Neuronal stem cell (in vitro differentiated cells): ENCODE measurements around the gene MASP1.
"Not testable (repeated sequence)": the region's sequence is repeated elsewhere in the genome, so short reads cannot be mapped to it uniquely, and the experiment has no call there.

Experiments used
- DNase-seq: peaks from one replicate; pipeline ENCODE4 v3.0.0-alpha.2; 2013; ENCODE audit warnings: low spot score
- H2AFZ ChIP-seq: one replicate; pipeline ENCODE4 v1.6.1; 2013; ENCODE audit warnings: mild to moderate bottlenecking, low read length, inconsistent platforms
- H2AK5ac ChIP-seq: 2 replicates; pipeline ENCODE4 v1.6.1; 2013; ENCODE audit warnings: low read depth, mild to moderate bottlenecking, inconsistent platforms, low read length, moderate library complexity, mixed read lengths
- H2BK120ac ChIP-seq: 2 replicates; pipeline ENCODE4 v1.6.1; 2013; ENCODE audit warnings: low read depth, mild to moderate bottlenecking, inconsistent platforms, low read length, moderate library complexity, mixed read lengths
- H2BK12ac ChIP-seq: one replicate; pipeline ENCODE4 v1.6.1; 2013; ENCODE audit warnings: low read length, inconsistent platforms
- H2BK15ac ChIP-seq: 2 replicates; pipeline ENCODE4 v1.6.1; 2013; ENCODE audit warnings: mild to moderate bottlenecking, low read length, inconsistent platforms, mixed read lengths
- H2BK5ac ChIP-seq: one replicate; pipeline ENCODE4 v1.6.1; 2013; ENCODE audit warnings: inconsistent platforms, mild to moderate bottlenecking, low read length, moderate library complexity
- H3K14ac ChIP-seq: one replicate; pipeline ENCODE4 v1.6.1; 2013; ENCODE audit warnings: low read length, inconsistent platforms
- H3K18ac ChIP-seq: 2 replicates; pipeline ENCODE4 v1.6.1; 2013; ENCODE audit warnings: low read length, inconsistent platforms
- H3K23ac ChIP-seq: 2 replicates; pipeline ENCODE4 v1.6.1; 2013; ENCODE audit warnings: low read depth, mild to moderate bottlenecking, mixed read lengths, low read length, inconsistent platforms; ENCODE audit not compliant: poor library complexity
- H3K27ac ChIP-seq: replicated peaks from 3 replicates; pipeline ENCODE4 v1.5.1; 2013; ENCODE audit warnings: low read length, inconsistent platforms
- H3K27me3 ChIP-seq, 3 experiments: 2 replicates each; pipeline ENCODE4 v1.6.1; 2013; ENCODE audit warnings: low read length in 3 of 3, mild to moderate bottlenecking in 2 of 3, inconsistent platforms in 1 of 3, low read depth in 1 of 3, mixed read lengths in 1 of 3, moderate library complexity in 1 of 3; ENCODE audit not compliant: control insufficient read depth in 3 of 3, insufficient read depth in 3 of 3
- H3K36me3 ChIP-seq, 2 donors: replicated peaks in 1 of 2; 2 replicates each; pipeline ENCODE4 v1.6.1; 2013; ENCODE audit warnings: low read length in 2 of 2; ENCODE audit not compliant: control insufficient read depth in 2 of 2, insufficient read depth in 2 of 2
- H3K4ac ChIP-seq: 2 replicates; pipeline ENCODE4 v1.6.1; 2013; ENCODE audit warnings: inconsistent platforms, mild to moderate bottlenecking, low read length, moderate library complexity
- H3K4me1 ChIP-seq, 2 donors: 1 replicate in 1 of 2; 2 replicates in 1 of 2; pipeline ENCODE4 v1.6.1; 2013; ENCODE audit warnings: low read length in 2 of 2, low read depth in 1 of 2; ENCODE audit not compliant: control insufficient read depth in 2 of 2, insufficient read depth in 1 of 2
- H3K4me2 ChIP-seq: one replicate; pipeline ENCODE4 v1.6.1; 2013; ENCODE audit warnings: mild to moderate bottlenecking, low read length, inconsistent platforms; ENCODE audit not compliant: insufficient read depth, poor library complexity, severe bottlenecking
- H3K4me3 ChIP-seq, 2 donors: 2 replicates each; pipeline ENCODE4 v1.5.1; 2013; ENCODE audit warnings: low read length in 2 of 2, mild to moderate bottlenecking in 2 of 2, inconsistent platforms in 1 of 2, moderate library complexity in 1 of 2
- H3K79me1 ChIP-seq: one replicate; pipeline ENCODE4 v1.6.1; 2013; ENCODE audit warnings: low read depth, mild to moderate bottlenecking, inconsistent platforms, low read length, moderate library complexity
- H3K9ac ChIP-seq: one replicate; pipeline ENCODE4 v1.6.1; 2013; ENCODE audit warnings: mild to moderate bottlenecking, low read depth, low read length, inconsistent platforms; ENCODE audit not compliant: poor library complexity
- H3K9me3 ChIP-seq, 2 donors: replicated peaks in 1 of 2; 2 replicates each; pipeline versions ENCODE3 to v1.6.1; 2013; ENCODE audit warnings: low read length in 2 of 2, mild to moderate bottlenecking in 2 of 2, inconsistent platforms in 1 of 2, low read depth in 1 of 2, mixed read lengths in 1 of 2, moderate library complexity in 1 of 2; ENCODE audit not compliant: control insufficient read depth in 2 of 2, insufficient read depth in 1 of 2
- H4K8ac ChIP-seq: one replicate; pipeline ENCODE4 v1.6.1; 2013; ENCODE audit warnings: low read depth, mild to moderate bottlenecking, inconsistent platforms, low read length, moderate library complexity
- H4K91ac ChIP-seq: one replicate; pipeline ENCODE4 v1.6.1; 2013; ENCODE audit warnings: low read length, low read depth, mild to moderate bottlenecking, inconsistent platforms; ENCODE audit not compliant: poor library complexity
- WGBS, 2 donors: extraction: QIAGEN DNeasy Blood & Tissue Kit; methylation state at CpG; one replicate each; pipeline ENCODE4 v1.1.7; 2013; ENCODE audit warnings: missing lambda C conversion rate in 2 of 2, mixed read lengths in 1 of 2; ENCODE audit not compliant: insufficient read length in 2 of 2, insufficient replicate concordance in 1 of 2; ENCODE audit errors: extremely low coverage in 2 of 2; 5-methylcytosine and 5-hydroxymethylcytosine counted together

The MASP1 gene

DNA sequence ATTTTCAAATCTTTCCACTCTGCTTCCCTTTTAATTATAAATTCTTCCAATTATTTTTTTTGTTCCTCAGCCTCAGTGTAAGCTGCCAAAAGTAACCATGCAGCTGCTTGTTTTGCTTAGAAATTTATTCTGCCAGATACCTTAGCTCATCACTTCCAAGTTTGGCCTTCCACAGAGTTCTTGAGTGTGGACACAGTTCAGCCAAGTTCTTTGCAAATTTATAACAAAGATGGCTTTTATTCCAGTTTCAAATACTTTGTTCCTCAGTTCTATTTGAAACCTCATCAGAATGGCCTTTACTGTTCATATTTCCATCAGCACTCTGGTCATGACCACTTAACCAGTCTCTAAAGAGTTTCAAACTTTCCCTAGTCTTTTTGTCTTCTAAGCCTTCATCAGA lies 83.9 kb downstream of the MASP1 start:
- Histone ChIP-seq H3K36me3 (no peaks in the 10 kb centered on the region), H3K4me1 (peaks cover 0 to 9% of the 10 kb centered on the region in 2 donors), H2BK15ac (no peak overlapping the region), H3K9ac (no peak overlapping the region), H2BK120ac (no peak overlapping the region), H3K4me2 (no peak overlapping the region), H3K27me3 (no peaks in the 10 kb centered on the region), H3K4ac (no peak overlapping the region), H3K27ac (no peak overlapping the region), H3K23ac (no peak overlapping the region), H3K14ac (no peak overlapping the region), H3K18ac (no peak overlapping the region), H3K79me1 (no peaks in the 10 kb centered on the region), H2BK12ac (no peak overlapping the region), H2AK5ac (no peak overlapping the region), H3K9me3 (peaks cover 0 to 5% of the 10 kb centered on the region in 2 donors), H3K4me3 (no peak overlapping the region), H4K91ac (no peak overlapping the region), H2BK5ac (no peak overlapping the region), H4K8ac (no peak overlapping the region), H2AFZ (no peak overlapping the region)
- no peak for DNase-seq

DNA sequence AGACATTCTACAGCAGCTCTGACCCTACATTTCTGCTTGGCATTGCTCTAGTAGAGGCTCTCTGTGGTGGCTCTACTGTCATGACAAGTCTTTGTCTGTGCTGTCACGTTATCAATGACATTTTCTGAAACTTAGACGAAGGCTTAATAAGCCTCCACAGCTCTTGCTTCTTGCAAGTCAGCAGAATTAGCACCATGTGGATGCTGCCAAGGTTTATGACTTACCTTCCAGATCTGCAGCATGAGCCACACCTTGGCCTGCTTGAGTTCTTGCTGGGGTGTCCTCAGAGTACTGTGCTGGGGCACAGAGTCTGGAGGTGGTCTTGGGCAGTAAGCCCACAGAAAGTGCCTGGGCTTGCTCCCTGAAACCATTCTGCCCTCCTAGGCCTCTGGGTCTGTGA lies 84.5 kb downstream of the MASP1 start:
- Histone ChIP-seq H3K9me3 (peaks cover 0 to 5% of the 10 kb centered on the region in 2 donors), H2AFZ (no peak overlapping the region), H2BK15ac (no peak overlapping the region), H3K4me1 (peaks cover 0 to 9% of the 10 kb centered on the region in 2 donors), H3K27me3 (no peaks in the 10 kb centered on the region), H3K36me3 (no peaks in the 10 kb centered on the region), H4K8ac (no peak overlapping the region), H3K18ac (no peak overlapping the region), H3K27ac (no peak overlapping the region), H3K9ac (no peak overlapping the region), H3K23ac (no peak overlapping the region), H3K79me1 (no peaks in the 10 kb centered on the region), H3K4ac (no peak overlapping the region), H2BK5ac (no peak overlapping the region), H3K4me3 (no peak overlapping the region), H2BK12ac (no peak overlapping the region), H3K14ac (no peak overlapping the region), H2BK120ac (no peak overlapping the region), H4K91ac (no peak overlapping the region), H2AK5ac (no peak overlapping the region), H3K4me2 (no peak overlapping the region)
- WGBS, 2 donors = no CpG with 5 or more reads among the region's 2 CpGs
- no peak for DNase-seq

DNA sequence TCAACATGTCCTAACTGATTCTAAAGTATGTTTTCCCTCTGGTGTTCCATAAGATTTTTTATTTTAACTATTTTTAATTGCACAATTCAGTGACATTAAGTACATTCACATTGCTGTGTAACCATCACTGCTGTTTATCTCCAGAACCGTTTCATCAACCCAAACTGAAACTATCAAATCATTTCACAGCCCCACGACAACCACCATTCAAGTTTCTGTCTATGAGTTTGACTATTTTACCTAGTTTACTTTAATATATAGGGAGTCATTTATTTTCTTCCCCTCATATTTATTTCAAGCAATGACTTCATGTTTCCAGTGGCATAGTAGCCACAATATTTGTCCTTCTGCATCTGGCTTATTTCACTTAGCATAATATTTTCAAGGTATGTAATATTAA lies 85.9 kb downstream of the MASP1 start:
- Histone ChIP-seq H2BK5ac (no peak overlapping the region), H3K27me3 (no peaks in the 10 kb centered on the region), H3K4me2 (no peak overlapping the region), H3K9me3 (peaks cover 0 to 5% of the 10 kb centered on the region in 2 donors), H3K9ac (no peak overlapping the region), H3K36me3 (no peaks in the 10 kb centered on the region), H2AFZ (no peak overlapping the region), H3K23ac (no peak overlapping the region), H3K18ac (no peak overlapping the region), H2BK15ac (no peak overlapping the region), H3K27ac (no peak overlapping the region), H3K4me1 (peaks cover 0 to 8% of the 10 kb centered on the region in 2 donors), H3K4ac (no peak overlapping the region), H3K79me1 (no peaks in the 10 kb centered on the region), H2BK120ac (no peak overlapping the region), H4K91ac (no peak overlapping the region), H2AK5ac (no peak overlapping the region), H2BK12ac (no peak overlapping the region), H4K8ac (no peak overlapping the region), H3K4me3 (no peak overlapping the region), H3K14ac (no peak overlapping the region)
- WGBS, 2 donors = no CpG with 5 or more reads among the region's 2 CpGs
- no peak for DNase-seq

DNA sequence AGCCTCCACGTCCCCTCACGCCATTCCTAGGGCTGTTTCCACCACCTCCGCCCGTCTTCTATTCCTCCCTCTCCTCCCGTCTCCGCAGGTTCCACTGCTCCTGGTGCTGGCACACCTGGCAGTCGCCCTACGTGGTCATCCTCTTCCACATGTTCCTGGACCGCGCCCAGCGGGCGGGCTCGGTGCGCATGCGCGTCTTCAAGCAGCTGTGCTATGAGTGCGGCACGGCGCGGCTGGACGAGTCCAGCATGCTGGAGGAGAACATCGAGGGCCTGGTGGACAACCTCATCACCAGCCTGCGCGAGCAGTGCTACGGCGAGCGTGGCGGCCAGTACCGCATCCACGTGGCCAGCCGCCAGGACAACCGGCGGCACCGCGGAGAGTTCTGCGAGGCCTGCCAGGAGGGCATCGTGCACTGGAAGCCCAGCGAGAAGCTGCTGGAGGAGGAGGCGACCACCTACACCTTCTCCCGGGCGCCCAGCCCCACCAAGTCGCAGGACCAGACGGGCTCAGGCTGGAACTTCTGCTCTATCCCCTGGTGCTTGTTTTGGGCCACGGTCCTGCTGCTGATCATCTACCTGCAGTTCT lies 92.0 kb downstream of the MASP1 start:
- not testable (repeated sequence) for H3K9me3 ChIP-seq, H2BK12ac ChIP-seq, H3K14ac ChIP-seq, H2BK120ac ChIP-seq, H3K9ac ChIP-seq, H3K79me1 ChIP-seq, H3K18ac ChIP-seq, H3K27me3 ChIP-seq, H4K8ac ChIP-seq, H4K91ac ChIP-seq, H2AFZ ChIP-seq, H3K36me3 ChIP-seq, H3K4me3 ChIP-seq, H3K4ac ChIP-seq, H2BK5ac ChIP-seq, H2AK5ac ChIP-seq, DNase-seq, H3K27ac ChIP-seq, H3K4me2 ChIP-seq, H3K23ac ChIP-seq
- H2BK15ac ChIP-seq = peak overlapping the region; percentile 6
- H3K4me1 ChIP-seq = peaks cover 0 to 11% of the 10 kb centered on the region in 2 donors
- WGBS, 2 donors = no CpG with 5 or more reads among the region's 44 CpGs
